ENCODE data around the gene CDH8.

DNA sequence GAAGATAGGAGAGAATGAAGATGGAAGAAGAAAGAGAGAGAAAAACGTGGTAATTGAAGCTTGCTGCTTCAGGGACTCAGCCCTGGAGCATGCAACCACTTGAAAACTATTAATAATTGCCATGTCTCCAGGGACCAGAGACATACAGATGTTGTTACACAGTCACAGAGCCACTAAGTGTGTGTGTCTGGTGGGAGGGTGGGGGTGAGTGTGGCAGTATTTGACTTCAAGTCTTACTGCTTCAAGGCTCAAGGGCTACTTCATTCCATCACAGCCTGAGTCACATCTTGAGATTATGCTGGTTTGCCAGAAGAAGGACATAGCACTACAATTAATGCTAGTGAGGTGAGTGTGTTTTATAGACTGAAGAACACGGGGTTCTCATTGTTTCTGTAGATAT, 202.2 kb downstream of the CDH8 start:
- TF ChIP-seq, protein P1, sequence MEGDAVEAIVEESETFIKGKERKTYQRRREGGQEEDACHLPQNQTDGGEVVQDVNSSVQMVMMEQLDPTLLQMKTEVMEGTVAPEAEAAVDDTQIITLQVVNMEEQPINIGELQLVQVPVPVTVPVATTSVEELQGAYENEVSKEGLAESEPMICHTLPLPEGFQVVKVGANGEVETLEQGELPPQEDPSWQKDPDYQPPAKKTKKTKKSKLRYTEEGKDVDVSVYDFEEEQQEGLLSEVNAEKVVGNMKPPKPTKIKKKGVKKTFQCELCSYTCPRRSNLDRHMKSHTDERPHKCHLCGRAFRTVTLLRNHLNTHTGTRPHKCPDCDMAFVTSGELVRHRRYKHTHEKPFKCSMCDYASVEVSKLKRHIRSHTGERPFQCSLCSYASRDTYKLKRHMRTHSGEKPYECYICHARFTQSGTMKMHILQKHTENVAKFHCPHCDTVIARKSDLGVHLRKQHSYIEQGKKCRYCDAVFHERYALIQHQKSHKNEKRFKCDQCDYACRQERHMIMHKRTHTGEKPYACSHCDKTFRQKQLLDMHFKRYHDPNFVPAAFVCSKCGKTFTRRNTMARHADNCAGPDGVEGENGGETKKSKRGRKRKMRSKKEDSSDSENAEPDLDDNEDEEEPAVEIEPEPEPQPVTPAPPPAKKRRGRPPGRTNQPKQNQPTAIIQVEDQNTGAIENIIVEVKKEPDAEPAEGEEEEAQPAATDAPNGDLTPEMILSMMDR (IDR thresholded peaks at IDR 0.05; ENCODE audit: low read length), result no peak
- TF ChIP-seq EZH2 (optimal IDR thresholded peaks at IDR 0.05; ENCODE audit: low read depth, low read length), result no peak
